Urinary bladder (tissue), 4 donors: ENCODE data around the gene RHBDD3. TPM values are rescaled to one million over a fixed set of nuclear protein-coding genes. Genes with fewer than 3 reads are reported as not detected.

Experiments
- DNase-seq: peaks from one replicate; pipeline ENCODE4 v3.0.0-alpha.2; 2015; ENCODE audit errors: extremely low spot score
- H3K27ac ChIP-seq: one replicate; pipeline ENCODE4 v1.5.1; 2013; ENCODE audit warnings: low read depth, mild to moderate bottlenecking, moderate library complexity
- H3K36me3 ChIP-seq: one replicate; pipeline ENCODE4 v1.6.1; 2013; ENCODE audit warnings: mild to moderate bottlenecking, moderate library complexity; ENCODE audit not compliant: insufficient read depth
- H3K4me1 ChIP-seq: one replicate; pipeline ENCODE4 v1.6.1; 2013; ENCODE audit warnings: mild to moderate bottlenecking, moderate library complexity; ENCODE audit not compliant: insufficient read depth
- H3K4me3 ChIP-seq: one replicate; pipeline ENCODE4 v1.5.1; 2013; ENCODE audit warnings: low read depth, low read length
- WGBS: extraction: QIAGEN DNeasy Blood & Tissue Kit; methylation state at CpG from one replicate; pipeline ENCODE4 v1.1.7; 2013; 5-methylcytosine and 5-hydroxymethylcytosine counted together
- polyA plus RNA-seq: library from polyadenylated mRNA; stranded (reverse); fragments of 200-250 nt; gene quantifications from one replicate; pipeline ENCODE4 v1.2.3, GENCODE V29; 2013
- total RNA-seq: library from RNA; depleted of rRNA; stranded (reverse); fragments of >200 nt; gene quantifications from one replicate; pipeline ENCODE4 v1.2.3, GENCODE V29; 2014
- donor health status: healthy with polysubstance abuse.
- donor health status: healthy.

RHBDD3 gene
- total and polyA plus RNA-seq, 2 donors, result 11.7 to 26.9 TPM

DNA sequence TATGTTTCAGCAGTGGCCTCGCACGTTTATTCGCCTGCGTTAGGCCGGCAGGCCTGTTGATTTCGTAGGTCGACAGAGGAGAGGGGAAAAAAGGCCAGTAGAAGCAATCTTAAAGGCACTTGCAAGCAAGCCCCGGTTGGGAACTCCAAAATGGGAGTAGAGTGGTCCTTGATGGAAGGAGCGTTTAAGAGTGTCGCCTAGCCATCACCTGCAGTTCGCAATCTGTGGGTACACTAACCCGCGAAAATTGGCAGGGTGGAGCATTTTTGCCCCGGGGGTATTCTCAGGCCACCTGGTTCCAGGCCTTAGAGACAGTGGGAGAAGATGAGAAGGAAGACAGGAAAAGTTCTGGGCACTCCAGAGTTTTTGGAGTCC, 1.4 kb upstream of the RHBDD3 start:
- Histone ChIP-seq H3K4me1 (no peaks in the 10 kb centered on the region), H3K27ac (peak overlapping the region; percentile 95), H3K4me3 (peak overlapping the region; percentile 82), H3K36me3 (peaks cover 2% of the 10 kb centered on the region)
- no peak for DNase-seq
- 1% methylated on average over 14 of the region's 14 CpGs for WGBS

DNA sequence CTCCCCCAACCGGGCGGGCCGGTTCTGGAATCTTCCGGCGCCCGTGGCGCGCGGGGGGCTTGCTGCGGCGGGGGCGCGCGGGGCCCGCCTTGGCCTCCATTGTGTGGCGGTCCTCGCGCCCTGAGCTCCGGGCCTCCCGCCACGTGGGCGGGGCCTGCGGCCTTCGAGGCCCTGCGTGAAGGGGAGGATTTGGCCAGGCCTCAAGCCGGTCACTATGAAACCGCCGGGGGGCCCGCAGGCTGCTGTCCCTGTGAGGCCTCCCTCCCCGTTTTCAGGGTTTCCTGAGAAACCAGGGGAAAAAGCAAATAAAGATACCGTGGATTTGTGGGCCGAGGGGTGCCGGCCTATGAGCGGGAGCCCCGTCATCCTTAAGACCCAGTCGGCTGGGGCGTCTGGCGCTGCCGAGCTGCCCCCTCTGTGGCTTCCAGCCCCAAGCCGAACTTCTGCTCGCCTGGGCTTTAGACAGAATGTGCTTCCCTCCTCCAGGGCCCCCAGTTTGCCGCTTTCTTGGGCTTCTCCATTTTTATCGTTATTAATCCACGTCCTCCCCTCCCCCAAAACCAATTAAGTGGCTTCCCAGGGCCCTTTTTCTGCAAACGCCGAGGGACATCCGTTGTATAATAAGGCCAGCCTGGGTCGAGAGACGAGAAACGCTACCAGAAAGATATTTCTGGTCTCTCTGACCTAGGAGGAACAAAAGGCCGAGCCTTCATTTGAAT, 889 bp upstream of the RHBDD3 start:
- Histone ChIP-seq H3K27ac (peak overlapping the region; percentile 95), H3K36me3 (no peaks in the 10 kb centered on the region), H3K4me3 (peak overlapping the region; percentile 82), H3K4me1 (no peaks in the 10 kb centered on the region)
- under 1% methylated on average over 51 of the region's 51 CpGs for WGBS
- no peak for DNase-seq

DNA sequence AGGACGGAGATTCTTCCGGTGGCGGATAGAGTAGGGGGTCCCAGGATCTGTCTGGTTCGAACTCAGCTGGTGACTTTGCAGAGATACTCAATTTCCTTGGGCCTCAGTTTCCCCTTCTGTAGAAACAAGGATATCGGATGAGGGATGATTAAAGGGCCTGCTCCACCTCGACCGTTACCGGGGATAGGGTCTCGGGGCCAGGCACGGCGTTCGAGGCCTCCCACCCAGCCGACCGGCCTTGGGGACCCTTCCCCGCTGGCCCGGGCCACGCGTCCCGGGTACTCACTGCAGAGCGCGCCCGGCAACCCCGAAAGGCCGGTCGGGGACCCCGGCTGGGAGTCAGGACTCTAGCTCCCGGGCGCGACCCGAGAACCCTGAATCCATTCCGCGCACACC, 321 bp downstream of the RHBDD3 start:
- no peaks in the 10 kb centered on the region for H3K4me1 ChIP-seq
- H3K4me3 ChIP-seq, result peak overlapping the region; percentile 82
- 1% methylated on average over 32 of the region's 32 CpGs for whole genome bisulfite sequencing
- DNase-seq, result no peak
- no peaks in the 10 kb centered on the region for H3K36me3 ChIP-seq
- peak overlapping the region; percentile 95 for H3K27ac ChIP-seq

DNA sequence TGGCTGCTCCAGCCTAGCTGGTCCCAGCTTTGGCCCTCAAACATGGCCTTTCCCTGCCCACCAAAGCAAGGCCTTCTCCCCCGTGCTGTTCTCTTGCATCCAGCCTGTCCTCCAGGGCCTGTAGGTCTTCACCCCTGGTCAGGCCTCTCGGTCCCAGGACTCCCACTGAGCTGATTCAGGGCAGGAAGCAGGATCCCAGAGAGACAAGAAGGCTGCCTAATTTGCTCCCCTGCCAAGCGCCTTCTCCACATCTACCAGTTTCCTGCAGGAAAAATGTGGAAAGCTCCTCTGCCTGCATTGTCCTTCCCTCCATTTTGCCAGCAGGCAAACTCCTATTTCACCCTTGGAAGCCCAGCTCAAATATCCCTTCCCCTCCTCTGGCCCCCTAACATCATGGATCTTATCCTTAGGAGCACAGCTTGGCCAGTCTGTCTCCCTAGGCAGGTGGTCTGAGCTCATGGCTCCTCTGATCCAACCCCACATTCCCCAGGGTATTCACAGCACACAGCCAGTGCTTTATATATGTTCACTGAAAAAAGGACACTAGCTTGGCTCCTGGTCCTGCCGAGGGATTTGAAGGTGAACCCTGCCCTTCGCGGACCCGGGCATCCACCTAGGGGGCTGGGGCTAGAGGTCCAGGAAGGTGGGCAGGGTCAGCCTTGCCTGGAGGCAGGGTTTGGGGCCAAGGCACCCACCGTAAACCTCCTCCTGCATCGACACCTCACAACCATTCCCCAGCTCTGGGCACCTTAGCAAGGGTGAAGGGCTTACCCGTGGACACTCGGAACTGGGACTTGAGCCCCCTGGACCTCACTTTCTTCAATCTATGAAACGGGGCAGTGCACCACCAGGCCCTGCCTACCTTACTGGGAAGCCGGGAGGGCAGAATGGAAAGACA, 968 bp downstream of the RHBDD3 start:
- Histone ChIP-seq H3K4me1 (no peaks in the 10 kb centered on the region), H3K27ac (no peak overlapping the region)
- no peak for DNase-seq

DNA sequence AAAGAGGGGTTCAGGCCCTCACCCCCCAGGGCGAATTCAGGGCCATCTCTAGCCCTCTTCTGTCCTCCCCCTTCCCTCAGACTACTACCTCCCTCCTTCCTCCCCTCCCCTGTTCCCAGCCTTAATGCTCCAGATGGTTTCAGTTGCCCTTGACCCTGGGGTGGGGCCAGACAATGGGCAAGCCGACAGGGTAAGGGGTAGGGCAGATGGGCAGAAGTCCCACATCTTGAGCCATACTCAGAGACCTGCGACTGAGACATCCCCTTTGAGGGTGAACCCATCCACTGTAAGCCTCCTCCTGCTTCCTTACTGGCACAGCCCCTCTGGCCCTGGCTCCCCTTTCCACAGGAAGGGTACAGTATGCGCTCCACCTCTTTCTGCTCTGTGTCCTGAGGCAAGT, 1.9 kb downstream of the RHBDD3 start:
- H3K4me1 ChIP-seq, result no peaks in the 10 kb centered on the region
- no peak overlapping the region for H3K4me3 ChIP-seq
- no peak for DNase-seq
- 54% methylated on average over 4 of the region's 4 CpGs for WGBS
- H3K27ac ChIP-seq, result no peak overlapping the region
- H3K36me3 ChIP-seq, result no peaks in the 10 kb centered on the region

More for the DNA sequence above, 968 bp downstream of the RHBDD3 start:
- Histone ChIP-seq H3K36me3 (no peaks in the 10 kb centered on the region), H3K4me3 (peak overlapping the region; percentile 82)
- WGBS, result 19% methylated on average over 13 of the region's 13 CpGs

DNA sequence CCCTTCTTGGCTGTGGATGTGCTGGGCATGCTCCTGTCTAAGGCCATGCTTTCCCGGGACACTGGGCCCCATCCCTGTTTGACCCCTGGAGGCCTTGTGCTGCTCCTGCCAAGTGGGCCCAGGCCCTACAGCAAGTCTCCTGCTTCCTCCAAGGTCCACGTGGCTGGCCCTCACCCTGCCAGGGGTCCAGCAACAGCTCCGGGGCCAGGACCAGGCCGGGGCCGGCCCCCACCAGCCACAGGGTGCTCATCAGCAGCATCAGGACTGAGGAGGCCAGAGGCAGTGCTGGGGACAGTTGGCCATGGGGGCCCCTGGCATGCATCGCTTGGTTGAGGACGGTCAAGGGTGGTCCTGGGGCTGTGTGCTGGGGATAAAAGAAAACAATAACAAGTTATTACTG, 2.5 kb downstream of the RHBDD3 start:
- no peak for DNase-seq
- 85% methylated on average over 7 of the region's 7 CpGs for WGBS
- Histone ChIP-seq H3K36me3 (no peaks in the 10 kb centered on the region), H3K27ac (no peak overlapping the region), H3K4me3 (no peak overlapping the region), H3K4me1 (no peaks in the 10 kb centered on the region)

DNA sequence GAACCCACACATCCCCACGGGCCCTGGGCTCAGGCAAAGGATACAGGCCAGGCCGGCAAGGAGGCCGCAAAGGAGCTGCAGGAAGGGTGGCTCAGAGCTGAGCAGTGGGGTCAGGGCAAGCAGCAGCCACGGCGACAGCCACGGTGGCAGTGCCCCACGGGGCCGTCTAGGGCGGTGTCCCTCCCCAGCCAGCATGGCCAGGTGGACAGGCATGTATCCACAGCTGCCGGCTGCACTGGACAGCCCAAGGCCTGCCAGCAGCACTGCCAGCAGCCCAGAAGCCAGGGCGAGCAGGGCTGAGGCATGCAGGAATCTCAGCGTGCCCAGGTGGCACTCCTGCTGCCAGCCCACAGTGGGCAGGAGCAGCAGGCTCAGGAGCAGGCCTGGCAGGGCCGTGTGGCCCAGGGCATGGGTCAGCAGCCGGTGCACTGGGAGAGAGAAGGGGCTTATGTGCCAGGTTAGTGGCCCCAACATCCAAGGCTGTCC, 3.9 kb downstream of the RHBDD3 start:
- 81% methylated on average over 14 of the region's 14 CpGs for WGBS
- no peak overlapping the region for H3K27ac ChIP-seq
- no peak for DNase-seq
- H3K4me3 ChIP-seq, result no peak overlapping the region
- H3K4me1 ChIP-seq, result no peaks in the 10 kb centered on the region
- no peaks in the 10 kb centered on the region for H3K36me3 ChIP-seq

DNA sequence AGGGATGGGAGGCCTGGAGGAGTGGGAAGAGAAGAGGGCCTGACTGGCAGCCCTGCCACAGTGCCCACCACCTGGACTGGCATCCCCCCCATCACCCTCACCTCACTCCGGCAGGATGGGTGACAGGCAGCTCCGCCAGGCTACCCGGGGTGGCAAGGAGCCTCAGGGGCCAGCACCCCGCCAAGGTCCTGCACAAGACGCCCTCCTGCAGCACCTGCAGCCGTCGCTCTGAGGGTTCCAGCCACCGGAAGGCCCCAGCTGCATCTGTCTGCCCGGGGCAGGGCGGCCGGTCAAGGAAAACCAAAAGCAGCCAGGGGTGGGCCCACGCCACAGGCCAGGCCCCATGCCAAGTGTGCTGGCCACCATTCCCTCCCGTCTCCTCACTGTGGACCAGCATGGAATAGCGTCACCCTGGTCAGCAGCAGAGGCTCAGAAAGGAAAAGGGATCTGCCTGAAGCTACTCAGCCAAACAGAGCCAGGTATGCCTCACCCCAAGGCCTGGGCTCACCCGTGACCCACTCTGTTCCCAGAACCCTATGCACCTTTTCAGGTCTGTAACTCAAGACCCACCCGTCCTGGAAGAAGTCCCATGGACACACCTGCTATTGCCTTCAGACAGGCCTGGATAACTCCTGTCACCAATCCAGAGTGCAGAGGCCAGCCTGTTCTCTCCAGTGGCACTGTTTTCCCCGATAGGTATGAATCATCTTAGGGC, 7.0 kb downstream of the RHBDD3 start:
- DNase-seq, result no peak
- no peak overlapping the region for H3K27ac ChIP-seq
- no peaks in the 10 kb centered on the region for H3K4me1 ChIP-seq
- WGBS, result 86% methylated on average over 17 of the region's 17 CpGs
- H3K4me3 ChIP-seq, result no peak overlapping the region
- H3K36me3 ChIP-seq, result no peaks in the 10 kb centered on the region

DNA sequence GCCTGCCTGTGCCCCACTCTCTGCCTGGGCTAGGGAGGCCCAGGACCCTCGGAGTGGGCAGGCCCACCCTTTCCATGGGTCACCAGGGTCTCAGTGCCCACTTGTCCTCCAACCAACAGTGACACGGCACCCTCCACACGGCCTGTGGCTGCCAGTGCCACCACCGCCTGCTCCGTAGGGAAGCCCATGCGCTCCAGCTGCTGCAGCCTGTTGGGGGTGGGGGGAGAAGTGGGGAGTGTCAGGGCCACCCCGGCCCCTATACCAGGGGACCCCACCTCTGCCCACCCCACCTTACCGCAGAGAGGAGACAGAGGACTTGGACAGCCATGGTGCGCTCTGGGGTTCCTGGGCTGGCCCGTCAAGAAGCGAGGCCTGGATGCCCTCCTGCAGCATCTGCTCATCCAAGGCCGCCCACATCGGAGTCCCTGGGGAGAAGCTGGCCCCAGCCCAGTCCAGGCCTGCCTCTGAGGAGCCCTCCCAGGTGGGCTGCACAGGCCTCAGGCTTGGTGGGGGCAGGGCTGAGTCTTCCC, 7.7 kb downstream of the RHBDD3 start:
- no peak for DNase-seq
- Histone ChIP-seq H3K36me3 (no peaks in the 10 kb centered on the region), H3K27ac (no peak overlapping the region), H3K4me1 (no peaks in the 10 kb centered on the region), H3K4me3 (no peak overlapping the region)
- WGBS, result 90% methylated on average over 13 of the region's 13 CpGs

DNA sequence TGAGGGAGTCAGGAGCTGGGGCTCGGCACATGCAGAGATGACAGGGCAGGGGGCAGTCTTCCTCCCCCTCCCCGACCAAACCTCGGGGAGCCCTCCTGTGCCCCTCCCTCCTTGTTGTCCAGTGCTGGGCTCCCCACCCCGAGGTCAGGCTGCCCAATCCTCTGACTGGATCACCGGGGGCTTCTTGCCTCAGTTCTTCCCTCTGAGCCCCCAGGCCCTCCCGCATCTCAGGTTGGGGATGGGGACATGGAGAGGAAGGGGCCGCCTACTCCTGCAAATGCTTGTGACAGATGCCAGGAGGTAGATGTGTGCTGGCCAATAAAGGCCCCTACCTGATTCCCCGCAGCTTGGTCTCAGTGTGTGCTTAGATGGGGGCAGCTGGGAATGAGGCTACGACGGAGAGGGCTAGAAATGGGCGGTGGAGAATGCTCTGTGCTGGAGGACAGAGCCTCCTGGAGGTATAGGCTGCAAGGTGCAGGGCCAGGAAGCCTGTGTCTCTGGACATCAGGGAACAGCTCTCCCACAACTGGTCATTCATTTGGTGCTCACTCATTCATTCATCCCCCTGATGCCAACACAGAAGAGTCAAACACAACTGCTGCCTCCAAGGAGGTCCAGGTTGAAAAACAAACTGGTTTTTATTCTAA, 8.4 kb downstream of the RHBDD3 start:
- H3K27ac ChIP-seq, result no peak overlapping the region
- 76% methylated on average over 11 of the region's 11 CpGs for WGBS
- H3K36me3 ChIP-seq, result no peaks in the 10 kb centered on the region
- H3K4me1 ChIP-seq, result no peaks in the 10 kb centered on the region
- no peak overlapping the region for H3K4me3 ChIP-seq
- no peak for DNase-seq

DNA sequence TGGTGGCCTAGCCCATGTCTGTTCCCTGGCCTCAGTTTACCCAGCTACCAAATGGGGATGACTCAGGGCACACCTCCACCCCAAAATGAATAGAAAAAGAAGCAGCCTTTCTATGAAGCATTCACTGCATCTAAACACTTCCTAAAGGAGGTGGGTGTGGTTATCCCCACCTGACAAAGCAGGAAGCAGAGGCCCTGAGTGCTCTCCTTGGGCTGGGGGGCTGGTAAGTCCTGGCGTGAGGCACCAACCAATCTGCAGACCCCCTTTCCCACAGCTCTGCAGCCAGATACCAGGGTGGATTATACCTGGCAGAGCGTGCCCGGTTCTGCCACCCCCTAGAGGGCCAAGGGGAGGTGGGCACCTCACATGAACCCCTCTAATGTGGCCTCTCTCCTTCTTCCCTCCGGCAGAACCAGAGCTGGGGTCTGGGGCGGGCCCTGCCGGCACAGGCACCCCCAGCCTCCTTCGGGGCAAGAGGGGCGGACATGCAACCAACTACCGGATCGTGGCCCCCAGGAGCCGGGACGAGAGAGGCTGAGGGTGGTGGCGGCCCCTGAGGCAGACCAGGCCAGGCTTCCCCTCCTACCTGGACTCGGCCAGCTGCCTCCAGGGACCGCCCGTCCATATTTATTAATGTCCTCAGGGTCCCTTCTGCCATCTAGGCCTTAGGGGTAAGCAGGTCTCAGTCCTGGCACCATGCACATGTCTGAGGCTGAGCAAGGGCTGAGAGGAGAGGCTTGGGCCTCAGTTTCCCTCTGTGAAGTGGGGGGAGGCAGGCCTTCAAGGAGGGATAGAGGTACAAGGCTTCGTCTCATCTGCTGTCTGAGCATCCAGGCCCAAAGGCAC, 9.2 kb downstream of the RHBDD3 start:
- 90% methylated on average over 17 of the region's 17 CpGs for WGBS
- H3K4me1 ChIP-seq, result no peaks in the 10 kb centered on the region
- H3K4me3 ChIP-seq, result no peak overlapping the region
- no peak overlapping the region for H3K27ac ChIP-seq
- no peak for DNase-seq
- no peaks in the 10 kb centered on the region for H3K36me3 ChIP-seq

DNA sequence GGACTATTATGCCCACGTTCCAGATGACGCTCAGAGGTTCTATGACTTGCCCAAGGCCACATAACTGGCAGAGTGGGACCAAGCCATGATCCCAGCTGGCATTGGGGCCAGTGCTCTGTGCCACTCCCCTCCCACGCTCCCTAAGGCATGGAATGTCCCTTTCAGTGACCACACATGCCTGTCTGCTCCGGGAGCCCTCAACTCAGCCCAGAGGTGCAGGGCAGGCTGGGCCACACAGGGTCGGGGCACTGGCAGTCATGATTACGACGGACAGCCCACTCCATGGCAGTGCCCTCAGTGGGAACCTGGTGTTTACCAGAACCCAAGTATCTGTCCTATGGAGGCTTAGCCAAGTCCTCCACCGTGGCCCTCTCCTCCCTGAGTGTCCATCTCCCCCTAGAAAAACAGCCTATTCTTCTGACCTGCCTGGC, 10.0 kb downstream of the RHBDD3 start:
- H3K36me3 ChIP-seq, result no peaks in the 10 kb centered on the region
- H3K4me3 ChIP-seq, result no peak overlapping the region
- H3K4me1 ChIP-seq, result no peaks in the 10 kb centered on the region
- WGBS, result 82% methylated on average over 8 of the region's 8 CpGs
- no peak for DNase-seq
- no peak overlapping the region for H3K27ac ChIP-seq
